ENCODE results near the gene EYA4. TPM values are rescaled to one million over a fixed set of nuclear protein-coding genes. Genes with fewer than 3 reads are reported as not detected.

The EYA4 gene
- total RNA-seq, 1 experiment from 2014 or later = not detected

GRCh38 chr6:133380047-133380446 lies 138.9 kb downstream of the EYA4 start:
- in situ Hi-C loops (cut with HindIII; ENCODE audit: low pct_unique_long_range_greater_than_20kb, low sequenced_read_pairs) (no loop called here), intact Hi-C loops (cut with micrococcal nuclease; ENCODE audit: unreplicated experiment) (no loop called here)
- Histone ChIP-seq H3K4me3 (ENCODE audit: low read depth in 2 of 2, low read length in 2 of 2) (no peak overlapping the region), H3K9me3 (ENCODE audit: control insufficient read depth, insufficient read depth, low read depth, low read length) (no peaks in the 10 kb centered on the region), H3K27me3 (ENCODE audit: control insufficient read depth, insufficient read depth, low read length) (no peaks in the 10 kb centered on the region), H3K36me3 (ENCODE audit: control insufficient read depth, insufficient read depth, low read length) (no peaks in the 10 kb centered on the region), H3K27ac (ENCODE audit: low read length) (no peak overlapping the region), H3K4me1 (ENCODE audit: control insufficient read depth, insufficient read depth, low read length) (no peaks in the 10 kb centered on the region)
- TF ChIP-seq TCF7L2 (IDR thresholded peaks at IDR 0.05; ENCODE audit: low read depth, low read length) = no peak
- TF ChIP-seq, protein P1, sequence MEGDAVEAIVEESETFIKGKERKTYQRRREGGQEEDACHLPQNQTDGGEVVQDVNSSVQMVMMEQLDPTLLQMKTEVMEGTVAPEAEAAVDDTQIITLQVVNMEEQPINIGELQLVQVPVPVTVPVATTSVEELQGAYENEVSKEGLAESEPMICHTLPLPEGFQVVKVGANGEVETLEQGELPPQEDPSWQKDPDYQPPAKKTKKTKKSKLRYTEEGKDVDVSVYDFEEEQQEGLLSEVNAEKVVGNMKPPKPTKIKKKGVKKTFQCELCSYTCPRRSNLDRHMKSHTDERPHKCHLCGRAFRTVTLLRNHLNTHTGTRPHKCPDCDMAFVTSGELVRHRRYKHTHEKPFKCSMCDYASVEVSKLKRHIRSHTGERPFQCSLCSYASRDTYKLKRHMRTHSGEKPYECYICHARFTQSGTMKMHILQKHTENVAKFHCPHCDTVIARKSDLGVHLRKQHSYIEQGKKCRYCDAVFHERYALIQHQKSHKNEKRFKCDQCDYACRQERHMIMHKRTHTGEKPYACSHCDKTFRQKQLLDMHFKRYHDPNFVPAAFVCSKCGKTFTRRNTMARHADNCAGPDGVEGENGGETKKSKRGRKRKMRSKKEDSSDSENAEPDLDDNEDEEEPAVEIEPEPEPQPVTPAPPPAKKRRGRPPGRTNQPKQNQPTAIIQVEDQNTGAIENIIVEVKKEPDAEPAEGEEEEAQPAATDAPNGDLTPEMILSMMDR (IDR thresholded peaks at IDR 0.05) = no peak
- no peak for TF ChIP-seq REST (IDR thresholded peaks at IDR 0.05; ENCODE audit: insufficient read depth in 1 of 2, low read depth in 2 of 2, low read length in 1 of 2)
- TF ChIP-seq SIN3A (IDR thresholded peaks at IDR 0.05; ENCODE audit: borderline replicate concordance, insufficient read depth, low read depth, low read length) = no peak
- TF ChIP-seq POLR2AphosphoS5 (IDR thresholded peaks at IDR 0.05; ENCODE audit: low read depth, low read length) = no peak
- ATAC-seq (no peak), DNase-seq (ENCODE audit: low read depth, low spot score) (no peak)
- ChIA-PET POLR2A (no interaction called here), CTCF (no interaction called here)
- no TSS peak for BruUV-seq (replicated peaks)

- ChIA-PET POLR2A (no interaction called here), CTCF (no interaction called here)
- H3K36me3 ChIP-seq (ENCODE audit: control insufficient read depth, insufficient read depth, low read length) = no peaks in the 10 kb centered on the region
- no TSS peak for BruUV-seq (replicated peaks)
- no peaks in the 10 kb centered on the region for H3K9me3 ChIP-seq (ENCODE audit: control insufficient read depth, insufficient read depth, low read depth, low read length)
- intact Hi-C loops (cut with micrococcal nuclease; ENCODE audit: unreplicated experiment) = no loop called here
- no peak overlapping the region for H3K27ac ChIP-seq (ENCODE audit: low read length)
- in situ Hi-C loops (cut with HindIII; ENCODE audit: low pct_unique_long_range_greater_than_20kb, low sequenced_read_pairs) = no loop called here
- H3K4me3 ChIP-seq (ENCODE audit: low read depth in 2 of 2, low read length in 2 of 2) = no peak overlapping the region
- no peak for DNase-seq (ENCODE audit: low read depth, low spot score)
- no peaks in the 10 kb centered on the region for H3K4me1 ChIP-seq (ENCODE audit: control insufficient read depth, insufficient read depth, low read length)
- ATAC-seq = no peak
- TF ChIP-seq SIN3A (IDR thresholded peaks at IDR 0.05; ENCODE audit: borderline replicate concordance, insufficient read depth, low read depth, low read length) (no peak), TCF7L2 (IDR thresholded peaks at IDR 0.05; ENCODE audit: low read depth, low read length) (no peak), POLR2AphosphoS5 (IDR thresholded peaks at IDR 0.05; ENCODE audit: low read depth, low read length) (no peak), REST (IDR thresholded peaks at IDR 0.05; ENCODE audit: insufficient read depth in 1 of 2, low read depth in 2 of 2, low read length in 1 of 2) (no peak)
- TF ChIP-seq, protein P1 (IDR thresholded peaks at IDR 0.05) = no peak
- H3K27me3 ChIP-seq (ENCODE audit: control insufficient read depth, insufficient read depth, low read length) = no peaks in the 10 kb centered on the region
Observed at GRCh38 chr6:133380723-133381122, 139.6 kb downstream of the EYA4 start.

All from Panc1 (cell line).